ENCODE measurements around the gene CNNM1.

The CNNM1 gene

GRCh38 chr10:99372546-99373271 is 43.6 kb downstream of the CNNM1 start:
- no peak for DNase-seq (ENCODE audit: low read depth, low spot score)

DNA sequence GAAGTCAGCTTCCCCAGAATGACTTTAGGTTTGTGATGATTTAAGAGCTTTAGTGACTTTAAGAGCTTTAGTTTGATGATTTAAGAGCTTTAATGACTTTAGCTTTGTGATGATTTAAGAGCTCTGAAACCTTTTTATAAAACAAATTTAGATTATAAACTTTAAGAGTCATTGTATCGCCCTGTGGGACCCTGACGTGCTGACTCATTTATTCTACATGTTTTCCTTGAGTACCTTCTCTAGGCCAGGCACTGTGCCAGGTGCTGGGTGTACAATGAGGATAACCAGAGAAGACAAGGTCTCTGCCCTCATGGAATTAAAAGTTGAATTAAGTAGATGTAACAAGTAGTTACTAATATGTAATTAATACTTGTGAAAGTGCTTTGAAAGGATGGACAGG is 45.4 kb downstream of the CNNM1 start:
- no peak for DNase-seq (ENCODE audit: low read depth, low spot score)

DNA sequence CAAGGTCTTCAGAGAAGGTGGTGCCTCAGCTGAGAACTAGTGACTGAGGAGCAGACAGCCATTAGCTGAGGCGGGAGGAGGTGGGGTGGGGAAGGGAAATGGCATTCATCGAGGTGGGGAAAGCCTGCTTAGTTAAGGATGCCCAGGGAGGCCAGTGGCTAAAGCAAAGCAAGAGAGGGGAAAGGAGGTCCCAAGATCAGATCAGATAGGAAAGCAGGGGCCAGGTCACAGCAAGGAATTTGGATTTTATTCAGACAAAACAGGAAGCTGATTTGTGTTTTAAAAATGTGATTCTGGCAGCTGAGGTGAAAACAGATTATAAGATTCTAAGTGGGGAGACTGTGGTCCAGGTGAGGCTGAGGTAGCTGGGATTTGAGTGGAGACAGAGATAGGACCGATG is 45.8 kb downstream of the CNNM1 start:
- no peak for DNase-seq (ENCODE audit: low read depth, low spot score)

GRCh38 chr10:99375426-99375825 is 46.3 kb downstream of the CNNM1 start:
- no peak for DNase-seq (ENCODE audit: low read depth, low spot score)

DNA sequence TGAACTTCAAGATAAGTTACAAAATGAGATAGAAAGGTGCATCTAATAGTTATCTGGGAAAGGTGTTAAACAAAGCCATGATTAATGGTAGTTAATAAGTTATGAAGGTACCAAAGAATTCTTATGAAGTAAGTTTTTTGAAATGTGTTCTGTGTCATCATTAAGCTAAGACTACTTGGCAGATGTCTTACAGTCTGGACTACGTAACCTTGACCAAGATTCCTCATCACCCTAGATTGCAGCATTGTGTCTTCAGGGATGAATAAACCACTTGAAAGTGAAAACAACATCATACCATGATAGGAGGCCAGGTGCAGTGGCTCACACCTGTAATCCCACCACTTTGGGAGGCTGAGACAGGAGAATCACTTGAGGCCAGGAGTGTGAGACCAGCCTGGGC is 53.0 kb downstream of the CNNM1 start:
- DNase-seq (ENCODE audit: low read depth, low spot score) = no peak

- DNase-seq (ENCODE audit: low read depth, low spot score) = no peak
Observed at GRCh38 chr10:99387071-99387470, 57.9 kb downstream of the CNNM1 start.

DNA sequence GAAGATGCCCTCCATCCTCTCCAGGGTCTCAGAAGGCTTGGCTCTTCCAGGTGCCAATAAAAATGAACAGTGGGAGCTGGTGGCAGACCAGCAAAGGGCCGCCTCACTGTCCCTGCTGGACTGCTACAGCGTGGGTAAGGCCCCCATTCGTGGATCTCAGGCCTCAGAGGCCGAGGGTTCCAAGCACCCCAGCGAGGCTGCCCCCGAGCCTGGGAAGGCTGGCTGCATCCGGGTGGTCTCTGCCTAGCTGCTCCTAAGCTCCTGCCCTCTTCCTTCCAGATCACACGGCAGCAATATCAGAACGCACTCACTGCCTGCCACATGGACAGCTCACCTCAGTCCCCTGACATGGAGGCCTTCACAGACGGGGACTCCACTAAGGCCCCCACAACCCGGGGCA is 58.4 kb downstream of the CNNM1 start:
- no peak for DNase-seq (ENCODE audit: low read depth, low spot score)

DNA sequence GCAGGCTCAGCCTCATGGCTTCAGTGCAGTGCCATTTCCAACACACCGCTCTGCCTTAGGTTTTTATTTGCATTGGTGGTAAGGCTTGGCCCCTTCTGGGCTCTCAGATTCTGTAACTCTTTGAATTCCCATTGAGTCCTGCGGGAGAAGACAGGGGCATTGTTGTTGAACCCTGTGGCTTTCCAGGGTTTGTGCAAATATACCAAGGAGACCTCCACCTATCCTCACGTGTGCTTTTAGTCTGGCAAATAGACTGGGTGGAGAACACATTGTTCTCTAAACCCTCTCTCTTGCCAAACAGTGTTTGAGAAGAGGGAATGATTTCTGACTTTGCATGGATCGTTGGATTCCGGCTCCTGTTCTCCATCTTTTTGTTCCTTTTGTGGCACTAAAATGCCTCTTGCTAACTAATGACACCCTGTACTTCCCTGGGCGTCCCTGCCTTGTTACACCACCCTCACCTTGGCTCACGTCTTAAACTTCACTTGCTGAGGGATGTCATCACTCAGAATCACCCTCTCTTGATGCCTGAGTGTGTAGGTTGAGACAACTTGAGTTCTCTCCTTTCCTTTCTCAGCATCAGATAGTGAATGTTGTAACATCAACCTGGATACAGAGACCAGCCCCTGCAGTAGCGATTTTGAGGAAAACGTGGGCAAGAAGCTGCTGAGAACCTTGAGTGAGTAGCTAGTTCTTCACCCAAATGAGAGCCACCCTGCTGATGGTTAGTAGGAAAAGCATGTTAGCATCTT is 60.7 kb downstream of the CNNM1 start:
- DNase-seq (ENCODE audit: low read depth, low spot score) = no peak

- no peak for DNase-seq (ENCODE audit: low read depth, low spot score)
Observed at GRCh38 chr10:99391346-99391745, 62.2 kb downstream of the CNNM1 start.

GRCh38 chr10:99393036-99393435 is 63.9 kb downstream of the CNNM1 start:
- DNase-seq (ENCODE audit: low read depth, low spot score) = no peak

GRCh38 chr10:99393683-99394082 is 64.5 kb downstream of the CNNM1 start:
- DNase-seq (ENCODE audit: low read depth, low spot score) = no peak

DNA sequence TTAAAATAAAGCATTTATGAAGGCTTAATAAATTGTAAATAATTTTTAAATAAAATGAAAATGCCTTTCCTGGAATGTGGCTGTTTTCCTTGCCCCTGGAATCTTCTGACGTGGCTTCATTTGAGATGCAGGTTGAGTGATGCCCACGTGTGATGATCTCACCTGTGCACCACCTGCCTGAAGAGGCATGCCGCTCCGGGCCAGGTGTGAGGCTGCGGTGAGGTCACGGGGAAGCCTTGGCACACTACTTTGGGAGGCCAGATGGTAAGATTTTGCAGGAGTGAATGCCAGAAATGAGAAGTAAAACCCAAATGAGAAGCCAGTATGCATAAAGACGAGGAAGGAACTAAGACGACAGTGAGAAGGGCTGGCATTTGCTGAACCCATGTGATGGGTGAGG is 65.1 kb downstream of the CNNM1 start:
- no peak for DNase-seq (ENCODE audit: low read depth, low spot score)

DNA sequence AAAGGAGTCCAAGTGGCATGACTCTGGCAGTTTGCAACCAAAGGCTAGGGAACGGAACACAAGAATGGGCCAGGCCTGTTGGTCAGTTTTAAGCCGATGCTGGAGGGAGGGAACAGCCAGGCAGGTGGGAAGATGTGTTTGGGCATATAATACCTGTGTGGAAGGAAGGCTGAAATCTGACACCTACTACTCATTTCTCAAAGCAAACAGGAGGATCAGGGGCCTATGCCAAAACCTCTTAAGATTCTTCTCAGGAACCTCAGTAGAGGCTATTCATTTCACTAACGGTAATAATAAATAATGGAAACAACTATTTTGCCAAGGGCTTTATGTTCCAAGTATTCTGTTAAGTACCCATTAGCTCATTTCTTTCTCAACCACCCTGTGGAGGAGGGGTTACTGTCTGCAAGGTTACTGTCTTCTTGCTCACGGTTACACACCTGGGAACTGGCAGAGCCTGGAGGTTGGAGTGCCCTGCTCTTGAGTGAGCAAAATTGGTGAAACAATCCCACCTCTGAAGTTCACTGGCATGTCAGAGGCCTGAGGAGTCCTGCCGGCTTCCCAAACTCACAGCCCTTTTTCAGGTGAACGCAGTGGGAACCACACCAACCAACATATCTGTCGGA is 65.7 kb downstream of the CNNM1 start:
- no peak for DNase-seq (ENCODE audit: low read depth, low spot score)

DNA sequence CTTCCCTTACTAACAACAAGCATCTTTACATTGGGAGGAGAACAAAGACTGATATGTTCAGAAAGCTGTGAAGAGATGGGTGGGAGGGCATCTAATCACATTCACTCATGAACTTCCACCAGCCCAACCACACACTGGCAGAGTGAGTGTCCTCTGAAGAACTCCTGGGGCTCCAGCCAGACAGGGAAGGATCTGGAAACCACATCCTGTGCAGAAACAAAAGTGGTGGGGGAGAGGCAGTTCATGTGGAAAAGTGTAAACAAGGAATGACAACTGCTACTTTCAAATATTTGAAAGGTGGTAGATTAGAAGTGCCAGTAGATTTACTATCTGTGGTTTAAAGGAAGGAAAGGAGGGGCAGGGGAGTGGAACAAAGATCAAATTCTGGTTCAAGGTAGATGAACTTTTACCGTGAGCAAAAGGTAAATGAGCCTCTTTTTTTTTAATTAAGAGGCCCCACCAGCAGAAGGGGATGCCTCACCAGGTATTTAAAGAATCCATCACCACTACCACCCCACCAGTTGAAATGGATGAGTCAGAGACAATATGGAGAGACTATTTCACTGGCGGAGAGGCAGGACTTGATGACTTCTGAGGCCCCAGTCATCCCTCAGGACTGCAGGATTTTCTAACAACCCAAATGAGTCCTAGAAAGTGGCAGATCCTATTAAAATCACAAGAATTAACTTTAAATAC is 66.7 kb downstream of the CNNM1 start:
- DNase-seq (ENCODE audit: low read depth, low spot score) = no peak

DNA sequence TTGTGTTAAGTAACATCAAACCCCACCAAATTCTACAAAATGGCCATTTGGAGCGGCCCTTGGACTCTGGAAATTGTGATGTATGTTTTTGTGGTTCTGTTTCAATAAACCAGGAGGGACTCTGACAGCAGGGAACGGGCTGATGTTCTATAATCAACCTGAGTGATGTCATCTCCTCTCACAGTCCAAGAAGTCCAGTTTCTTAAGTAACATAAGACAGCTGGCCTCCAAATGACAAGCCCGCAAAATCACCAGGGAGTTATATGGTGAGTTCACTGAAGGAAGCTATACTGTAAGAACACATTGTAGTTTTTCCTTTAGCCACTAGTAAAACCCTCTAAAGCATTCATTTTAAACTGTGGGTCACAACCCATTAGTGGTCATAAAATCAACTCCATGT is 67.3 kb downstream of the CNNM1 start:
- DNase-seq (ENCODE audit: low read depth, low spot score) = no peak

GRCh38 chr10:99399664-99400063 is 70.5 kb downstream of the CNNM1 start:
- no peak for DNase-seq (ENCODE audit: low read depth, low spot score)

- no peak for DNase-seq (ENCODE audit: low read depth, low spot score)
Observed at GRCh38 chr10:99403674-99404073, 74.5 kb downstream of the CNNM1 start.

DNA sequence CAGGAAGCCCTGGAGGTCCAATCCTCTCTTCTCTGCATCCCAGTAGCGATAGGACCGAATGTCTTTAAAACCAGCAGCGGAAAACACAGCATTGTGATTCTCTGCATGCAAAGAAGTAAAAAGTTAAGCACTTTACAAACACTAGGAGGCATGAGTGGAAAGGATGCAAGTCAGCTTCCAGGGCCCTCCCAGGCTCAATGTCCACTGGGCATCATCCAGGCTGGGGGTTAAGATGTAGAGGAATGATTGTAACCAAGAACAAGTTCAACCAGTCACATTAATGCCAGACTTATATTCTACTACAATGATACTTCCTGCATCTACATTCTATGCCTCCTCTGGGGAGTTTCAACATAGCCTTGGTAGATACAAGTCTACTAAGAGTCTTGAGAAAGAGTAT is 77.0 kb downstream of the CNNM1 start:
- DNase-seq (ENCODE audit: low read depth, low spot score) = no peak

GRCh38 chr10:99410146-99410545 is 81.0 kb downstream of the CNNM1 start:
- no peak for DNase-seq (ENCODE audit: low read depth, low spot score)

- no peak for DNase-seq (ENCODE audit: low read depth, low spot score)
Observed at GRCh38 chr10:99410876-99411275, 81.7 kb downstream of the CNNM1 start.

DNA sequence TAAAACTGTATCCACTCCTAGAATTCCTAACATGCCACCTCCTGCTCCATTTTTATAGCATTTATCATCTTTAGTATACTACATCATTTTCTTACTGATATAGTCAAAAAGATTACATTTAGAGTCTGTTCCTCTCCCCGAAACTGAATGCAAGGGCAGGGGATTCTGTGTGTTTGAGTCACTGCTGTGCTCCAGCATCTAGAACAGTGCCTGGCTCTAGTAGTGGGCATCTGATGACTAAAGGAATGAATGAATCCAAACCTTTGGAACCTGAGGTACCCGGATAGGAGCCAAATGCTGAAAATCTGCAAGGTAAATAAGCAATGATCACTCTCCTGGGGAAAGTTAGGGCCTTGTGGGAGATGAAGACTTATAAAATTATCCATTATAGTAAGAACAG is 82.4 kb downstream of the CNNM1 start:
- no peak for DNase-seq (ENCODE audit: low read depth, low spot score)

- no peak for DNase-seq (ENCODE audit: low read depth, low spot score)
Observed at GRCh38 chr10:99412099-99412498, 82.9 kb downstream of the CNNM1 start.
